T-helper 2 cell treated with Interferon-gamma antibody and Interleukin-4, amounts not matched to agents 100 ng/mL and 5 ng/mL, for 36 hours (primary cell): ENCODE data around the gene KIF18A. TPM values are rescaled to one million over a fixed set of nuclear protein-coding genes. Genes with fewer than 3 reads are reported as not detected.
"Not testable (repeated sequence)": the region's sequence is repeated elsewhere in the genome, so short reads cannot be mapped to it uniquely, and the experiment has no call there.

Experiments
- intact Hi-C: fragments of 100-400 bp; cut with micrococcal nuclease; formaldehyde crosslinking; loops from one replicate; pipeline ENCODE4 v1.15.1; 2023
- total RNA-seq: library from RNA; stranded (reverse); gene quantifications from 2 replicates; pipeline ENCODE4 v1.2.3, GENCODE V29; 2022

Gene KIF18A
- 27.4 and 28.9 TPM in 2 replicates for total RNA-seq

- intact Hi-C loops: loop anchor here (1.0 to 5.0 kb wide), 3 partner anchors 15 to 746 kb away; partner anchors contain the start of genes CCDC34 and LIN7C
Measured at GRCh38 chr11:28107750-28108618, at the start of gene KIF18A, which contains the start of gene METTL15. Gene KIF18A (minus strand): TSS chr11:28108156. CDS start chr11:28097947, 10,209 bp downstream. Gene METTL15 (plus strand): TSS chr11:28108388. CDS start chr11:28113335, 4,947 bp downstream.

GRCh38 chr11:28153586-28153985 is 45.6 kb upstream of the KIF18A start:
- intact Hi-C loops: no loop called here

GRCh38 chr11:28152743-28153142 is 44.8 kb upstream of the KIF18A start:
- intact Hi-C loops: no loop called here

DNA sequence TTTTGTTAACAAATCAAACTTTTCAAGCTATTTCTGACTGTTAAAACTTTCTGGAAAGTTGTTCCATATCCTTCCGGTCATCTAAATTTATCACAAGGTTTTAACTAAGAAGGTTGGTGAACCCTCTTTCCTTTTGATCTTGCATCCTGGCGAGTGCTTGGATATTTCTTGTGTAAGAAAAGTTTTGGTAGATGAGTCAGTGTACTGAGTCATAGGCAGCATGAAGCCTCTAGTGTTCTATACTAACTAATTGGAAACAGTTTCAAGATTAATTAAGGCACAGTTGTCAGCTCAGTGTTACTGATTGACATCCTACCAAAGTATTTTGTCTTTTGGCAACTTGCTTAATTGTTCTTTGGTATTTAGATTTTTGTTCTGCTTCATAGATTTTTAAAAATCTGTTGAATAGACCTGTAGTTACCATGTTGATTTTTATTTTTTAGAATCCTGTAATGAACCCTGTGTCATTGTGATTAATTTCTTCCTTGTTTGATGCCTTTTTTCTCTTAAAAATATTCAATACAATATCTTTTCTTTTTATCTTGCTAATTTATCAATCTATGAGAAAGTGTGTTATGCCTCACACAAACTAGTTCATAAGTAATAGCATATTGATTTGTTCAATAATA is 38.3 kb upstream of the KIF18A start:
- intact Hi-C loops: no loop called here

- intact Hi-C loops: no loop called here
Measured at GRCh38 chr11:28144808-28145207, 36.9 kb upstream of the KIF18A start.

GRCh38 chr11:28142724-28143123 is 34.8 kb upstream of the KIF18A start:
- intact Hi-C loops: no loop called here

DNA sequence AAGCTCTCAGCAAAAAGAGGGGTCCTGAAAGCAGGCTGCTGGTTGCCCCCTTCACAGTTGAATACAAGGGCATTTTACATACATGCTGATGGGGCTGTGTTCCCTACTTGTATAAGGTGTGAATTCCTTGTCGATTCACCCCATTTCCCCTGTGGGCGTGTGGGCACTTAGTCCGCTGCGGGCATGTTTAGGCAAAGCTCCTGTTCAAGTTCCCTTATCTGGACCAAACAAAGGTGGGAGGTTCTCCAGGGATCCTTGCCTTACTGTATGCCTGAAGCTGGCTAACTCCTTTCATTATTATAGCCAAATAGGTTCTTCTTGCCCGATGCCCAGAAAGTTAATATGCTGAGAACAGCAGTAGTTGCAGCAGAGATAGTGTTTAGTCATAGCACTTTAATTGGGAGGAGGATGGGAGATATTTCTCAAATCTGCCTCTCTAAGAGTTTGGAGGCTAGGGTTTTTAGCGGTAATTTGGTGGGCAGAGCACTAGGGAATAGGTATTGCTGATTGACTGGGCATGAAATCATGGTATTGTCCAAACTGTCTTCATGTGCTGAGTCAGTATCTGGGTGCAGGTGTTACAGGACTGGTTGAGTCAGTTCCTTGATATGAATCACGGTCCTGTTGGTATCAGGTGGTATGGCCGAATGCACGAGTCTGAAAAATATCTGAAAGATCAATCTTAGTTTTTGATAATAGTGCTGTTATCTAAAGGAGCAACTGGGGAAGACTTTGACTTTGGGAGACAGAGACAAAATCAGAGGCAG is 32.9 kb upstream of the KIF18A start:
- intact Hi-C loops: no loop called here

DNA sequence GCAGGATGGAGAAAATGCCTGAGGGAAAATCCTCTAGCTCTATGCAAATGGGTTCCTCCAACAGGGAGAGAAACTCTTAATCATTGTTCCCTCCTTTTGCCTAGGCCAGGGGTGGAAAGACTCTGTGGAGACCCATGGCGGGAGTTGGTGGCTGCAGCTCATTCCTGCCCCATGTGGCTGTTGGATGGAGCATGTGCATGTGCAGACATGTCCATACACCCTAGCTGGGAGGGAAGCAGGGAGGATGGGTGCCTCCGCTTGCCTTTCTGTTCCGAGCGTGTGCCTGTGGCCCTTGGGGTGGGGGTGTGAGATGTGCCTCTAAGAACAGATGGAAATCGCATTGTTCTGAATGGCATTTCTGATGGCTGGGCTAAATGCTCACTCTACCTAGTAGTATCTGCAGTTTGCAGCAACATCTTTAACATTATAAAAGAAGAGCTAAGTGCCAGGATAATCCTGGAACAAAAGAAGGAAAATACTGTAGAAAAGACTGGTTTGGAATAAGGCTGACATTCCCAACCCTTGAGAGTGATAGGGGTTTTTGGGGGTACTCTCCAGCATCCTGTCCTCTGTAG is 32.0 kb upstream of the KIF18A start:
- intact Hi-C loops: no loop called here

DNA sequence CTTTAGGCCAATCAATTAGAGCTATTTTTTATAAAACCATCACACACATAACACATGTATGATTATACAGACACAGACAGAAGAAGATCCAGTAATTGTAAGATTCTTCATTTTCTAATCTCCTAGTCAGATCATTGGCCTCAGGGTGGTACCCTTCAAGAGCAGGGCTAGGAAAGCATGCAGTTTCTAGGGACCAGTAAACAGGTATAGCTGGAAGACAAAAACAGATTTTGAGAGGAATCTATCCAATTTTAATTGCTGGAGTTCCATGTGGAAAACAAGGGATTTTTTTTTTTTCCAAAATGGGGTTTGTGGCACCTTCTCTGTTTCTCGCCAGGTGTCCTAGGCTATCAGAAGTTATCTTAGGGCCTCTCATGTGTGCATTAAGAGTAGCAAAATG is 29.9 kb upstream of the KIF18A start:
- intact Hi-C loops: no loop called here

DNA sequence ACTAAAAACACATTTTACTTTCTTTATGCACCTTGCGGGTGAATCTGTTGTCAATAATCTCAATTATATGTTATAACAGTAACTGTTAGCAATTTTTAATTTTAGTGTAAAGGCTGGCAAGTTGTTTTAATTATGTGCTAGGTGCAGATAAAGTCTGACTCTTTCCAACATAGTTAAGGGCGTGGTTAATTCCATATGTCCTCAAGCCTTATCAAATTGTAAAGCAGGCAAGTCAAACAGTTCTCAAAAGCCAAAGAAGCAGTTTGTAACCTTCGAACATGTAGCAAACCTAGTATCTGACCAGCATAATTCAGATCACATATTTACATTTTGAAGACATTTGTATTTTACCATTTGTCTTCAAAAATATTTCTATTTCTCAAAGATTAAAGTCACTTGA is 29.4 kb upstream of the KIF18A start:
- intact Hi-C loops: no loop called here

- intact Hi-C loops: not testable (repeated sequence)
Measured at GRCh38 chr11:28136157-28136556, 28.2 kb upstream of the KIF18A start.

- intact Hi-C loops: no loop called here
Measured at GRCh38 chr11:28133146-28133545, 25.2 kb upstream of the KIF18A start.

- intact Hi-C loops: no loop called here
Measured at GRCh38 chr11:28132548-28132947, 24.6 kb upstream of the KIF18A start.

- intact Hi-C loops: no loop called here
Measured at GRCh38 chr11:28123151-28123581, 15.2 kb upstream of the KIF18A start.

GRCh38 chr11:28117712-28118111 is 9.8 kb upstream of the KIF18A start:
- intact Hi-C loops: no loop called here

- intact Hi-C loops: no loop called here
Measured at GRCh38 chr11:28114731-28115130, 6.8 kb upstream of the KIF18A start.

DNA sequence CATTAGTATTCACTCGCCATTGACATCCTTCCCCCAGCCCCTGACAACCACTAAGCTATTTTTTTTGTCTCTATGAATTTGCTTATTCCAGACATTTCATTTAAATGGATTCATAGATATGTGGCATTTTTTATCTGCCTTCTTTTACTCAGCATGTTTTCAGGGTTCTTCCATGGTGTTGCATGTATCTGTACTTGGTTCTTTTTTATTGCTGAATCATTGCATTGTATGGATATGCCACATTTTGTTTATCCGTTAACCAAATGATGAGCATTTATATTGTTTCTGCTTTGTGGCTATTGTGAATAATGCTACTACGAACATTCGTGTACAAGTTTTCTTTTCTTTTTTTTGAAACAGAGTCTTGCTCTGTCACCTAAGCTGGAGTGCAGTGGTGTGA is 6.2 kb upstream of the KIF18A start:
- intact Hi-C loops: no loop called here

GRCh38 chr11:28110821-28111200 is 2.9 kb upstream of the KIF18A start:
- intact Hi-C loops: no loop called here

DNA sequence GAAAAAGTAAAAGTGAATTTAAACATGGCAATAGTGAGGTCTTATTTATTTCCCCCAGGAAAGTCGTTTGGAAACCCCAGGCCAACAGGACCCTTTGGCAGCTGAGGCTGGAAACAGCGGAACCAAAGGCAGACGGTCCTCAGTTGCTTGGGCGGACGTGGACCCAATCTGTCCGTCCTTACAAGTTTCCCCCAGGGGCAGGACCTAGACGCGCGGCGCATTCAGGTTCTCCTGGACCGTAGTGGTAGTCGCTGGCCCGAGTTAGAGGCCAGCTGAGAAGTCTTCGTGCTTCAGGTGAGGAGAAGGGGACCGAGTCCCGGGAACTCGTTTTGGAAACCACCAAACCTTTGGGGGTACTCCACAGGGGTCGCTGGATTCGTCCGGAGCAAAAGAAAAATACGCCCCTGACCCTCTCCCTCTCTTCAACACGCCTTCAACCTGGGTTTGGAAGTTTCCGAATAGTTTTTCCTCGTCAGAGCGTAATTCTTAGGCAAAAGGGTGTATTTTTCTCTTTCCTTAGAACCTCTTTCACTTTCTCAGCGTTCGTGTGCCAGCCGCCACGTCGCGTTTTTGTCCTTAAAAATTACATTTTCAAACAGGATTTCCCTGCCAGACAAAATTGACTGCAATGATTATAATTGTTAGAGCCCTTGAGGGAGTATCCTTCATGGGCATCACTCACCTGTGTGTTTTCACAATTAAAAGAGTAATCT is 2.3 kb upstream of the KIF18A start:
- intact Hi-C loops: no loop called here

GRCh38 chr11:28108958-28109357 is 1.0 kb upstream of the KIF18A start:
- intact Hi-C loops: loop anchor here (1.0 to 5.0 kb wide), 2 partner anchors 603 to 747 kb away; partner anchors contain the start of genes CCDC34 and LIN7C
